GM08714 (cell line): ENCODE data around the gene VAMP4.
"Not testable (repeated sequence)": the region's sequence is repeated elsewhere in the genome, so short reads cannot be mapped to it uniquely, and the experiment has no call there.

Source experiments
- H3K4me3 ChIP-seq: fragments of 200-500 bp; sonication (Bioruptor generic); 2 replicates; pipeline ENCODE4 v1.5.1; 2014; ENCODE audit warnings: mild to moderate bottlenecking, low read length, inconsistent platforms
- ZNF274 ChIP-seq: IDR thresholded peaks from 2 replicates; pipeline ENCODE4 v1.6.1; 2012; ENCODE audit warnings: mild to moderate bottlenecking, low read depth, low read length

Gene VAMP4

GRCh38 chr1:171738911-171739310 is 3.0 kb downstream of the VAMP4 start:
- TF ChIP-seq ZNF274 = no peak
- no peak overlapping the region for H3K4me3 ChIP-seq

- TF ChIP-seq ZNF274 = no peak
- no peak overlapping the region for H3K4me3 ChIP-seq
Observed at GRCh38 chr1:171736196-171736595, 5.7 kb downstream of the VAMP4 start.

GRCh38 chr1:171730052-171730451 is 11.8 kb downstream of the VAMP4 start:
- no peak for TF ChIP-seq ZNF274
- no peak overlapping the region for H3K4me3 ChIP-seq

GRCh38 chr1:171727778-171728177 is 14.1 kb downstream of the VAMP4 start:
- no peak for TF ChIP-seq ZNF274

GRCh38 chr1:171723180-171723579 is 18.7 kb downstream of the VAMP4 start:
- not testable (repeated sequence) for H3K4me3 ChIP-seq

More at GRCh38 chr1:171727778-171728177, 14.1 kb downstream of the VAMP4 start:
- no peak overlapping the region for H3K4me3 ChIP-seq

GRCh38 chr1:171718848-171719247 is 23.0 kb downstream of the VAMP4 start:
- no peak overlapping the region for H3K4me3 ChIP-seq
- TF ChIP-seq ZNF274 = no peak

GRCh38 chr1:171718216-171718615 is 23.6 kb downstream of the VAMP4 start:
- no peak overlapping the region for H3K4me3 ChIP-seq
- TF ChIP-seq ZNF274 = no peak

- TF ChIP-seq ZNF274 = no peak
- no peak overlapping the region for H3K4me3 ChIP-seq
Observed at GRCh38 chr1:171717062-171717718, 24.7 kb downstream of the VAMP4 start.

- H3K4me3 ChIP-seq = no peak overlapping the region
- TF ChIP-seq ZNF274 = no peak
Observed at GRCh38 chr1:171716616-171717015, 25.2 kb downstream of the VAMP4 start.

- TF ChIP-seq ZNF274 = no peak
Observed at GRCh38 chr1:171715813-171716251, 26.0 kb downstream of the VAMP4 start.

GRCh38 chr1:171712341-171712740 is 29.5 kb downstream of the VAMP4 start:
- TF ChIP-seq ZNF274 = no peak
- no peak overlapping the region for H3K4me3 ChIP-seq

More at GRCh38 chr1:171715813-171716251, 26.0 kb downstream of the VAMP4 start:
- H3K4me3 ChIP-seq = no peak overlapping the region

GRCh38 chr1:171711643-171712042 is 30.2 kb downstream of the VAMP4 start:
- H3K4me3 ChIP-seq = no peak overlapping the region
- no peak for TF ChIP-seq ZNF274

GRCh38 chr1:171707583-171707982 is 34.3 kb downstream of the VAMP4 start:
- H3K4me3 ChIP-seq = no peak overlapping the region
- TF ChIP-seq ZNF274 = no peak

- TF ChIP-seq ZNF274 = no peak
- no peak overlapping the region for H3K4me3 ChIP-seq
Observed at GRCh38 chr1:171702598-171702997, 39.3 kb downstream of the VAMP4 start.

- no peak for TF ChIP-seq ZNF274
- H3K4me3 ChIP-seq = no peak overlapping the region
Observed at GRCh38 chr1:171699531-171699930, 42.3 kb downstream of the VAMP4 start.

- not testable (repeated sequence) for H3K4me3 ChIP-seq
Observed at GRCh38 chr1:171695772-171696171, 46.1 kb downstream of the VAMP4 start.

- H3K4me3 ChIP-seq = not testable (repeated sequence)
Observed at GRCh38 chr1:171693541-171693940, 48.3 kb downstream of the VAMP4 start.
